K562 (cell line): ENCODE data around the gene HELZ. TPM values are rescaled to one million over a fixed set of nuclear protein-coding genes. Genes with fewer than 3 reads are reported as not detected.
A peak's percentile ranks its signal among the peaks of the same experiment; 100 is the strongest.

Source experiments
- ATF6 ChIP-seq: sonication (generic); formaldehyde crosslinking; IDR thresholded peaks from 2 replicates; pipeline ENCODE4 v1.4.0; 2020; ENCODE audit warnings: mild to moderate bottlenecking, missing genetic modification reagents
- CC2D1A ChIP-seq: fragments of 450-650 bp; IDR thresholded peaks from 2 replicates; pipeline ENCODE4 v1.6.1; 2017; ENCODE audit warnings: mild to moderate bottlenecking
- CGGBP1 ChIP-seq: fragments of 250-450 bp; sonication (Bioruptor Pico); IDR thresholded peaks from 2 replicates; pipeline ENCODE4 v1.9.0; 2021; ENCODE audit warnings: mild to moderate bottlenecking
- CREB1 ChIP-seq, 2 experiments: sonication (generic) in 1 of 2; formaldehyde crosslinking in 1 of 2; IDR thresholded peaks; 2 replicates each; pipeline versions ENCODE4 v1.6.1 to v1.8.0; 2012 to 2022; ENCODE audit warnings: inconsistent platforms in 1 of 2, mild to moderate bottlenecking in 1 of 2, missing genetic modification reagents in 1 of 2, moderate library complexity in 1 of 2
- ETS1 ChIP-seq: conservative IDR thresholded peaks from 2 replicates; pipeline ENCODE4 v1.6.1; 2011; ENCODE audit warnings: low read depth, mild to moderate bottlenecking, low read length; ENCODE audit not compliant: control insufficient read depth
- ETS2 ChIP-seq: IDR thresholded peaks from 2 replicates; pipeline ENCODE4 v1.6.1; 2016; ENCODE audit warnings: borderline replicate concordance, missing genetic modification characterization, mild to moderate bottlenecking, moderate library complexity, missing compliant biosample characterization; ENCODE audit not compliant: poor library complexity, severe bottlenecking
- FOXA3 ChIP-seq, 2 experiments: fragments of 450-650 bp in 1 of 2; sonication (generic) in 1 of 2; formaldehyde crosslinking; IDR thresholded peaks in 1 of 2; conservative IDR thresholded peaks in 1 of 2; 2 replicates each; pipeline versions ENCODE4 v1.4.0 to v1.8.0; 2020 to 2022; ENCODE audit warnings: mild to moderate bottlenecking in 2 of 2, missing genetic modification reagents in 1 of 2
- FOXP1 ChIP-seq: sonication (generic); formaldehyde crosslinking; IDR thresholded peaks from 2 replicates; pipeline ENCODE4 v1.8.0; 2022; ENCODE audit warnings: mild to moderate bottlenecking, missing genetic modification reagents
- KAT7 ChIP-seq: sonication (generic); formaldehyde crosslinking; IDR thresholded peaks from 2 replicates; pipeline ENCODE4 v1.8.0; 2022; ENCODE audit warnings: missing genetic modification reagents, mild to moderate bottlenecking, borderline replicate concordance
- KDM2B ChIP-seq: fragments of 250-450 bp; sonication (Bioruptor Pico); IDR thresholded peaks from 2 replicates; pipeline ENCODE4 v1.8.0; 2021; ENCODE audit warnings: mild to moderate bottlenecking, moderate library complexity
- NCOA6 ChIP-seq: fragments of 450-650 bp; IDR thresholded peaks from 2 replicates; pipeline ENCODE4 v1.6.1; 2017; ENCODE audit warnings: mild to moderate bottlenecking
- RB1 ChIP-seq: fragments of 450-650 bp; IDR thresholded peaks from 2 replicates; pipeline ENCODE4 v1.6.1; 2017; ENCODE audit warnings: low read depth, mild to moderate bottlenecking
- RNF2 ChIP-seq: sonication (generic); IDR thresholded peaks from 2 replicates; pipeline ENCODE4 v1.6.1; 2016
- TBL1XR1 ChIP-seq, 2 experiments: IDR thresholded peaks; 2 replicates each; pipeline ENCODE4 v1.6.1; 2012; ENCODE audit warnings: improper control_type of control experiment in 2 of 2, low read length in 2 of 2, mild to moderate bottlenecking in 1 of 2
- TBP ChIP-seq: optimal IDR thresholded peaks from 2 replicates; pipeline ENCODE3; 2011; ENCODE audit warnings: low read depth, low read length, improper control_type of control experiment
- TCF7 ChIP-seq: sonication (generic); IDR thresholded peaks from 2 replicates; pipeline ENCODE4 v1.6.1; 2016; ENCODE audit warnings: antibody characterized with exemption, borderline replicate concordance
- TGIF2 ChIP-seq: sonication (generic); formaldehyde crosslinking; IDR thresholded peaks from 2 replicates; pipeline ENCODE4 v1.8.1; 2022; ENCODE audit warnings: mild to moderate bottlenecking, missing genetic modification reagents, moderate library complexity
- VEZF1 ChIP-seq: fragments of 200-800 bp; sonication (Bioruptor generic); IDR thresholded peaks from 2 replicates; pipeline ENCODE4 v1.6.1; 2017; ENCODE audit warnings: missing genetic modification characterization, missing compliant biosample characterization
- ZNF639 ChIP-seq, 2 experiments: fragments of 200-800 bp in 1 of 2; sonication (Bioruptor generic) in 1 of 2; sonication (generic) in 1 of 2; formaldehyde crosslinking in 1 of 2; IDR thresholded peaks in 1 of 2; conservative IDR thresholded peaks in 1 of 2; 2 replicates each; pipeline versions ENCODE4 v1.5.0 to v1.6.1; 2016 to 2020; ENCODE audit warnings: missing compliant biosample characterization in 1 of 2, missing genetic modification characterization in 1 of 2, missing genetic modification reagents in 1 of 2
- polyA plus RNA-seq, 8 experiments: library from polyadenylated mRNA; depleted of rRNA in 4 of 8; stranded (reverse) in 5 of 8; unstranded in 3 of 8; fragments of >200 nt; fragmentation: Nextera tagmentation in 2 of 8; fragmentation: Illumina TruSeq in 1 of 8; extraction: Ambion mirVana in 2 of 8; extraction: Trizol in 1 of 8; gene quantifications; 2 replicates each; pipeline versions ENCODE4 v1.2.1 to v1.2.3, GENCODE V29; 2011 to 2014; ENCODE audit warnings: inconsistent platforms in 1 of 8, missing spikeins in 1 of 8
- total RNA-seq, 7 experiments: library from RNA; depleted of rRNA in 6 of 7; stranded (reverse); fragments of >200 nt in 6 of 7; fragmentation: Illumina TruSeq in 2 of 7; extraction: Trizol in 2 of 7; gene quantifications; 2 replicates each; pipeline versions ENCODE4 v1.2.1 to v1.2.3, GENCODE V29; 2011 to 2021; ENCODE audit warnings: low replicate concordance in 1 of 7

The HELZ gene
- total and polyA plus RNA-seq, 9 of the 15 experiments (the other 6 are each of a cell fraction or from before 2014, with no cell fraction given), result 5.2 to 39.8 (median 17.3) TPM

GRCh38 chr17:67244431-67245072 is 444 bp downstream of the HELZ start (continued):
- no peak for TF ChIP-seq CGGBP1 (CRISPR knock-in tag)
- no peak for TF ChIP-seq TCF7
- 0 out of 2 replicates have a peak, but pooled peaks have one; percentile 47 for TF ChIP-seq TGIF2 (CRISPR knock-in tag)
- TF ChIP-seq TBP, result no peak
- TF ChIP-seq FOXP1, result no peak
- no peak for TF ChIP-seq KAT7 (CRISPR knock-in tag)
- TF ChIP-seq FOXA3 (CRISPR knock-in tag; conservative IDR thresholded peaks at IDR 0.05 in 1 of 2, IDR thresholded peaks at IDR 0.05 in 1 of 2), result no peak
- TF ChIP-seq RB1, result no peak
- no peak for TF ChIP-seq ATF6 (CRISPR knock-in tag)
- no peak; a peak in 1 of 4 replicates for TF ChIP-seq ZNF639 (CRISPR knock-in tag; conservative IDR thresholded peaks at IDR 0.05 in 1 of 2, IDR thresholded peaks at IDR 0.05 in 1 of 2)
- no peak for TF ChIP-seq NCOA6
- no peak for TF ChIP-seq CC2D1A
- no peak for TF ChIP-seq CREB1 (IDR thresholded peaks at IDR 0.05)
- no peak for TF ChIP-seq CREB1 (CRISPR knock-in tag; IDR thresholded peaks at IDR 0.05)
- TF ChIP-seq RNF2, result no peak
- TF ChIP-seq TBL1XR1 (IDR thresholded peaks at IDR 0.05; ENCODE audit: low read length in 2 of 2), result no peak
- no peak for TF ChIP-seq KDM2B (CRISPR knock-in tag)
- TF ChIP-seq VEZF1 (CRISPR knock-in tag), result peak; percentile 81
- TF ChIP-seq ETS1, result no peak
- TF ChIP-seq ETS2 (tag), result no peak
